Small intestine (tissue), 7 donors: ENCODE data around the gene POTEH. TPM values are rescaled to one million over a fixed set of nuclear protein-coding genes. Genes with fewer than 3 reads are reported as not detected.
"Not testable (repeated sequence)": the region's sequence is repeated elsewhere in the genome, so short reads cannot be mapped to it uniquely, and the experiment has no call there.

Experiments
- DNase-seq, 2 donors: peaks; one replicate each; pipeline versions ENCODE4 v3.0.0 to v3.0.0-alpha.2; 2013
- FAIRE-seq: peaks from 2 replicates; lab custom pipeline; 2012; peaks lifted over from hg19 to GRCh38; lab: Jason Lieb, UNC
- H3K27ac ChIP-seq, 3 donors: one replicate each; pipeline ENCODE4 v1.5.1; 2013; ENCODE audit warnings: low read length in 2 of 3, mild to moderate bottlenecking in 2 of 3, control low read depth in 1 of 3, inconsistent platforms in 1 of 3, low read depth in 1 of 3, moderate library complexity in 1 of 3
- H3K27me3 ChIP-seq, 3 donors: one replicate each; pipeline ENCODE4 v1.6.1; 2013; ENCODE audit warnings: low read length in 3 of 3, inconsistent platforms in 1 of 3; ENCODE audit not compliant: control insufficient read depth in 3 of 3, insufficient read depth in 3 of 3
- H3K36me3 ChIP-seq, 3 donors: one replicate each; pipeline ENCODE4 v1.6.1; 2013; ENCODE audit warnings: low read length in 3 of 3, inconsistent platforms in 1 of 3, low read depth in 1 of 3, mild to moderate bottlenecking in 1 of 3, moderate library complexity in 1 of 3; ENCODE audit not compliant: control insufficient read depth in 3 of 3, insufficient read depth in 2 of 3
- H3K4me1 ChIP-seq, 3 donors: one replicate each; pipeline ENCODE4 v1.6.1; 2013; ENCODE audit warnings: low read length in 2 of 3, inconsistent platforms in 1 of 3, low read depth in 1 of 3, mild to moderate bottlenecking in 1 of 3, moderate library complexity in 1 of 3; ENCODE audit not compliant: control insufficient read depth in 3 of 3, insufficient read depth in 2 of 3
- H3K4me3 ChIP-seq, 3 donors: one replicate each; pipeline ENCODE4 v1.5.1; 2013; ENCODE audit warnings: low read length in 3 of 3, control low read depth in 1 of 3, inconsistent platforms in 1 of 3, low read depth in 1 of 3, mild to moderate bottlenecking in 1 of 3, moderate library complexity in 1 of 3
- H3K9me3 ChIP-seq, 2 donors: one replicate each; pipeline ENCODE4 v1.6.1; 2013; ENCODE audit warnings: low read depth in 1 of 2, low read length in 1 of 2; ENCODE audit not compliant: control insufficient read depth in 2 of 2, insufficient read depth in 1 of 2
- WGBS, 3 donors: extraction: QIAGEN DNeasy Blood & Tissue Kit; methylation state at CpG; one replicate each; pipeline ENCODE4 v1.1.7; 2013; 5-methylcytosine and 5-hydroxymethylcytosine counted together
- polyA plus RNA-seq, 4 donors: library from polyadenylated mRNA; stranded (reverse) in 3 of 4; unstranded in 1 of 4; fragments of 200-250 nt in 3 of 4; fragments of 120-200 nt in 1 of 4; gene quantifications; one replicate each; pipeline versions ENCODE4 v1.2.1 to v1.2.3, GENCODE V29; 2013
- donor health status: healthy with polysubstance abuse.
- donor health status: control.
- donor health status: control.
- donor health status: Bipolar disorder and iron deficiency.
- donor health status: healthy.

POTEH gene
- polyA plus RNA-seq, 4 donors: not detected

GRCh38 chr22:15749181-15749970, 59.5 kb downstream of the POTEH start:
- 77 to 85% (median 83%) methylated on average over 27 to 36 of the region's 41 CpGs for WGBS, 3 donors
- FAIRE-seq, H3K36me3 ChIP-seq, H3K27ac ChIP-seq, H3K4me3 ChIP-seq, H3K4me1 ChIP-seq, H3K9me3 ChIP-seq, DNase-seq, H3K27me3 ChIP-seq: not testable (repeated sequence)

GRCh38 chr22:15759443-15760097, 69.7 kb downstream of the POTEH start:
- FAIRE-seq, H3K27me3 ChIP-seq, H3K27ac ChIP-seq, H3K4me3 ChIP-seq, DNase-seq, H3K4me1 ChIP-seq, H3K9me3 ChIP-seq, H3K36me3 ChIP-seq: not testable (repeated sequence)
- WGBS, 3 donors: 87 to 96% (median 90%) methylated on average over 10 to 15 of the region's 28 CpGs

- 92 to 95% (median 94%) methylated on average over 13 to 19 of the region's 44 CpGs for WGBS, 3 donors
Observed at GRCh38 chr22:15760388-15761150, 70.7 kb downstream of the POTEH start.

GRCh38 chr22:15761151-15761777, 71.4 kb downstream of the POTEH start:
- not testable (repeated sequence) for H3K27me3 ChIP-seq, H3K4me1 ChIP-seq, FAIRE-seq, H3K36me3 ChIP-seq, DNase-seq, H3K27ac ChIP-seq, H3K9me3 ChIP-seq, H3K4me3 ChIP-seq
- WGBS, 3 donors: 90 to 95% (median 92%) methylated on average over 18 to 25 of the region's 30 CpGs

More at GRCh38 chr22:15760388-15761150, 70.7 kb downstream of the POTEH start:
- not testable (repeated sequence) for H3K4me3 ChIP-seq, H3K4me1 ChIP-seq, FAIRE-seq, DNase-seq, H3K27ac ChIP-seq, H3K9me3 ChIP-seq, H3K27me3 ChIP-seq, H3K36me3 ChIP-seq

- not testable (repeated sequence) for H3K36me3 ChIP-seq, H3K4me1 ChIP-seq, H3K9me3 ChIP-seq, H3K27me3 ChIP-seq, DNase-seq, H3K27ac ChIP-seq, H3K4me3 ChIP-seq, FAIRE-seq
- WGBS, 3 donors: no CpG with 5 or more reads among the region's 1 CpG
Observed at GRCh38 chr22:15763559-15763958, 73.7 kb downstream of the POTEH start.

Other genes starting within 250 kb of the POTEH start
- not detected for gene OR11H1, start 161.8 kb upstream of the POTEH start, polyA plus RNA-seq